Stimulated activated CD4-positive, alpha-beta T cell treated with anti-CD3 and anti-CD28 coated beads, Interleukin-15, amount 100 ng/mL, for 1 hour (primary cell): ENCODE measurements around the gene CD27.
"Not testable (repeated sequence)": the region's sequence is repeated elsewhere in the genome, so short reads cannot be mapped to it uniquely, and the experiment has no call there.

Source experiments
- DNase-seq, 2 donors: peaks; one replicate each; pipeline ENCODE4 v3.0.0-alpha.2; 2020; ENCODE audit warnings: low read depth in 1 of 2, low spot score in 1 of 2

Gene CD27

DNA sequence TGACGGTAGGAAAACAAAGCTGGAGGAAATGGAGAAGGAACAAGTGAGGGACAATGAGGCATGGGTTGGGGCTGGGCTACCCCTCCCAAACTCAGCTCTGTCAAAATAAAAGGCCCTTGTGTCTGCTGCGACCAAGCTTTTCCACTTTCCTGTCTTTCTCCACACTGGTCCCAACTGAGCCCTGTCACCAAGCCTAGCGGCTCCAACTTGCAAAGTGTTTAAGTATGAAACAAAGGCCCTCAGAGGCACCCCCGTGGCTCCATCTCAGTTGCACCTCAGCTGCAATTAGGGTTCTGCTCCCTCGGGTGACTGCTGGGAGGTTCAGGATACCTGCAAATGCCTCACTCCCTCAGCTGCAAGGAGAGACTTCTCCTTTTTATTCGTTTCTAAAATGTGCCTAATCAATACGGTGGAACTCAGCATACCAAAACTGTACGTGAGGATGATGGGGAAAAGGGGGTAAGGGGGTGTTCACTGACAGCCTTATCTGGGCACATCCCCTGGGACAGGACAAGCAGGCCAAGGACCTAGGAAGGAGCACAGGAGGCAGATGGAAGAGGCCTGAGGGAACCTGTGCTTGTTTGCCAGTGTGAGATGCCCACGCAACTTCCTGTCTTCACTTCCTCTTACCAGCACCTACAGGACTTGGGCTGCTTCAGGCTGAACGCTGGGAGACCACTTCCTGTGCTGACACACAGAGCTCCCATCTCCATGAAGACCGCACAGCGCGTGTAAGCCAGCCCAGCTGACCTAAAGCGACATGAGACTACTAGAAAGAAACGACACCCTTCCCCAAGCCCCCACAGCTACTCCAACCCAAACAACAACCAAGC, 16.9 kb downstream of the CD27 start:
- DNase-seq: peak; percentile 45 to 62

- DNase-seq: no peak
Measured at GRCh38 chr12:6462234-6462995, 17.7 kb downstream of the CD27 start.

- no peak for DNase-seq
Measured at GRCh38 chr12:6463216-6463615, 18.5 kb downstream of the CD27 start.

GRCh38 chr12:6463858-6464257, 19.1 kb downstream of the CD27 start:
- no peak for DNase-seq

DNA sequence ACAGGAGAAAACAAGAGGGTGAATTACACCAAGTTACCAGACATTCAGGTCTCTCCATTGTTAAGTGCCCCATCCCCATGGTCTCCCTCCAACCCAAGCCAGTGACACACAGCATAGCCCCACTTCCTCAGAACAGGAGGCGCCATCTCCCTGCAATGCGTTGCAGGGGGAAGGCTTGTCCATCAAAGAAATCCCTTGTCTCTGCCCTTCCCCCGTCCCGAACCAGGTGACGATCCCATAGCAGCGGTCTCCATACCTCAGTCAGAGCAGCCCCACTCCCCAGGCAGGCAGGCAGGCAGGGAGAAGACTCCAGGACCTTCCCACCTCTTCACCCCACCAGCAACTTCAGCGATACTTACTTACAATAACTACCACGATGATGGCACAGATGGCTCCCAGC, 19.8 kb downstream of the CD27 start:
- no peak for DNase-seq

DNA sequence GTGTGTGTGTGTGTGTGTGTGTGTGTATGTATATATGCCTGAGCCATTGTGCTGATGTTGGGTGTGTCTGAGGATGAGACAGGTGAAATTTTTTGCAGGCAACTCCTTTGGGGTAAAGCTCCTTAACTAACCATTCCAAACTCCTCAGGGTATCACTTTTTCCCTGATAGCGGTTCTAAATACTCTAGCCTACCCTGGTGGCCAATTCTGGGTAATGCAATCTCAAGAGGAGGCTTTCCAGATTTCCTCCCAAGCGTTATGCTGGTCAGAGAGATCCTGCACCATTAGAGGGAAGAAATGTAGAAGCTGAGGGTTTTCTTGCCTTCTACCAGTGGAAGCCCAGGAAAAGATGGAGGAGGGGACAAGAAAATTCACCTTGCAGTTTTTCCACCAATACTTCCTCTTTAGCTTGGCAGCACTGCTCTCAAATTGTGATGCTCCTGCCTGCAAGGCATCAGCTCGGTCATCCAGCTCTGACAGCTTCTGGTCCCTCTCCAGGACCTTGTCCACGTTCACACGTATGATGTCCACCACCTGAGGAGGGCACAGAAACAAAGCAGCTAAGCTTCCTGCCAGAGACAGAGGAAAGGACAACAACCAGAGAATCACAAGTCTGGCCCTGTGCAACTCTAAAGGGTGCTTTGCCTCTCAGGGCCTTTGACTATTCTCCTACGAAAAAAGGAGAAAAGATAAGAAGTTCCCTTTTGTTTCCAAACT, 20.9 kb downstream of the CD27 start:
- no peak for DNase-seq

GRCh38 chr12:6466184-6466573, 21.4 kb downstream of the CD27 start:
- DNase-seq: no peak

DNA sequence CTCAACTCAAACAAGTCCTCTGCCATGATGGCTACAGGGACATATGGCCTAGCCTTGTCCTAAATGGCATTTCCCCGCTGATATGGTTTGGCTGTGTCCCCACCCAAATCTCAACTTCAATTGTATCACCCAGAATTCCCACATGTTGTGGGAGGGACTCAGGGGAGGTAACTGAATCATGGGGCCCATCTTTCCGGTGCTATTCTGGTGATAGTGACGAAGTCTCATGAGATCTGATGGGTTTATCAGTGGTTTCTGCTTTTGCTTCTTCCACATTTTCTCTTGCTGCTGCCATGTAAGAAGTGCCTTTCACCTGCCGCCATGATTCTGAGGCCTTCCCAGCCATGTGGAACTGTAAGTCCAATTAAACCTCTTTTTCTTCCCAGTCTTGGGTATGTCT, 22.0 kb downstream of the CD27 start:
- DNase-seq: not testable (repeated sequence)

- DNase-seq: not testable (repeated sequence)
Measured at GRCh38 chr12:6467571-6468282, 23.0 kb downstream of the CD27 start.

GRCh38 chr12:6468283-6468575, 23.5 kb downstream of the CD27 start:
- DNase-seq: no peak

DNA sequence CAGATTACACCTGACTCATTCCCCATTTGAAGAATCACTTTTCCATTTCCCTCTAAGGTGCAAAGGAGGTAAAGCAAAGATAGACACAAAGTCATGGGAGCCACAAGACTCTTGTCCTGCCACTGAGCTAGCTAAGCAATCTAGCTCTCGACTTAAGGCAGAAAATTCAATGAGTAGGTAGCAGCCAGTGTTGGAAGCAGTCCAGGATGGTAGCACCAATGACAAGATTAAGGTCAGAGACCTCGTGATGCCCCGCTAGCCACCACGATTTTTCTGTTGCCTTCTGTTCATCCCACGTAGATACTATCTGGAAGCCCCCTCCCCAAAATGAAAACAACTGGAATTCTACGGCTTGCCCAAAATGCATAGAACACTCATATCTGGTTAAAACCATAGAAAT, 24.3 kb downstream of the CD27 start:
- no peak for DNase-seq

GRCh38 chr12:6469609-6470374, 25.0 kb downstream of the CD27 start:
- DNase-seq: no peak

DNA sequence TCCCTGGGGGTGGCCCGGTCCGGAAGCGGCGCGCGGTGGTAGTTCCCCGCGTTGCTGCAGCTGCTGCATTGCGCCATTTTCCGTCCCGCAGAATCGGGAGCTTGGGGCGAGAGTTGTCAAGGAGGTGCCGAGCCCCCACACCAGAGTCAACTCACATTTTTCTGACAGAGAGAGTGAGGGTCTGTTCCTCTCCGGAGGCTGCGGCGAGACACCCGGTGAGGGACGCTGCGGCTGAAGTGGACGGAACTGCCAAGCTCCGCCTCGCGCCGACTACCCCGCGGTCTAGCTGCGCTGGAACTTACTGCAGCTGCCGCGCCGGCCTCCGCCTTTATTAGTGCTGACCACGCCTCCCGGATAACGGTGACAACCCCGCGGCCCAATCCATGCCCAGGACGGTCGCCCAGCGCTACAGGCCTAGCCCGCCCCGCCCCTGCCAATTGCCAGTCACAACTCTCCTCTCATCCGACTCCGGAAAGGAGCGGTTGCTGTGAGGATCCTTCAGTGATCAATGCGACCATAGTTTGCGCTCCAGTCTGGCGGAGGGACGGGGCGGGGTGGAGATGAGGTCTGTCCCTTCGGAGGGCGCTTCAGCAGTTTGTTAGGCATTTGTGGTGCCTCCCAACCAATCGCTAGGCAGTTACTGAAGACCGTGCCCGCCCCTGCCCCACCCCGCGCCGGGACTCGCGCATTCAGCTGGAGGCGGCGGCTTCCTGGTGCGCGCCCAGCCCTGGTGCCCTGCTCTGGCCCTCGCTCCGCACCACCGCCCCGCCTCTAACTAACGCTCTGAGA, 25.8 kb downstream of the CD27 start, which contains the start of gene VAMP1:
VAMP1 (minus strand) TSS at position 303 of the 789 bp plus-strand sequence; CDS start at position 157, 146 bp downstream.
- DNase-seq: peak; percentile 92 to 93

- no peak for DNase-seq
Measured at GRCh38 chr12:6471989-6472360, 27.2 kb downstream of the CD27 start.

- no peak for DNase-seq
Measured at GRCh38 chr12:6472491-6472890, 27.7 kb downstream of the CD27 start.

DNA sequence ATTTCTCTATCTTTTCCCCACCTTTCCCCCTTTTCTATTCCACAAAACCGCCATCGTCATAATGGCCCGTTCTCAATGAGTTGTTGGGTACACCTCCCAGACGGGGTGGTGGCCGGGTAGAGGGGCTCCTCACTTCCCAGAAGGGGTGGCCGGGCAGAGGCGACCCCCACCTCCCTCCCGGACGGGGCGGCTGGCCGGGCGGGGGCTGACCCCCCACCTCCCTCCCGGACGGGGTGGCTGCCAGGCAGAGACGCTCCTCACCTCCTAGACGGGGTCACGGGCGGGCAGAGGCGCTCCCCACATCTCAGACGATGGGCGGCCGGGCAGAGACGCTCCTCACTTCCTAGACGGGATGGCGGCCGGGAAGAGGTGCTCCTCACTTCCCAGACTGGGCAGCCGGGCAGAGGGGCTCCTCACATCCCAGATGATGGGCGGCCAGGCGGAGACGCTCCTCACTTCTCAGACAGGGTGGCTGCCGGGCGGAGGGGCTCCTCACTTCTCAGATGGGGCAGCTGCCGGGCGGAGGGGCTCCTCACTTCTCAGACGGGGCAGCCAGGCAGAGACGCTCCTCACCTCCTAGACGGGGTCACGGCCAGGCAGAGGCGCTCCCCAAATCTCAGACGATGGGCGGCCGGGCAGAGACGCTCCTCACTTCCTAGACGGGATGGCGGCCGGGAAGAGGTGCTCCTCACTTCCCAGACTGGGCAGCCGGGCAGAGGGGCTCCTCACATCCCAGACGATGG, 30.6 kb downstream of the CD27 start:
- not testable (repeated sequence) for DNase-seq

DNA sequence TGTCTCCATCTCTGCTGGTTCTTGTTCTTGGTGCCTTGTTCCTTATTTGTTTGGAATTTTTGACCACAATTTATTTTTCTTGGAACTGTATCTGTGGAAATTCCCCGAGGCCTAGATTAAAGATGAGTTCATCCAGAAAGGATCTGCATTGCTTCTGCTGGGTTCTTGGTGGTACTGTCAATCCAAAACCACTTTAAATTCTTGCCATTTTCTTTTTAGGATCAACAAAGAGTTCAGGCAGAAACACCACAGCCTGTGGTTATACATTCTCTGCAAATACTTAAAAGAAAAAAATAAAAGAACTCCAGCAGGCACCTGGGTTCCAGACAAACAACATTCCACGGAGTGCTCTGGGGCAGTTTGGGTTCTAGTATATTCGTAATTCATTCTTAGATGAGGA, 31.7 kb downstream of the CD27 start:
- DNase-seq: no peak

DNA sequence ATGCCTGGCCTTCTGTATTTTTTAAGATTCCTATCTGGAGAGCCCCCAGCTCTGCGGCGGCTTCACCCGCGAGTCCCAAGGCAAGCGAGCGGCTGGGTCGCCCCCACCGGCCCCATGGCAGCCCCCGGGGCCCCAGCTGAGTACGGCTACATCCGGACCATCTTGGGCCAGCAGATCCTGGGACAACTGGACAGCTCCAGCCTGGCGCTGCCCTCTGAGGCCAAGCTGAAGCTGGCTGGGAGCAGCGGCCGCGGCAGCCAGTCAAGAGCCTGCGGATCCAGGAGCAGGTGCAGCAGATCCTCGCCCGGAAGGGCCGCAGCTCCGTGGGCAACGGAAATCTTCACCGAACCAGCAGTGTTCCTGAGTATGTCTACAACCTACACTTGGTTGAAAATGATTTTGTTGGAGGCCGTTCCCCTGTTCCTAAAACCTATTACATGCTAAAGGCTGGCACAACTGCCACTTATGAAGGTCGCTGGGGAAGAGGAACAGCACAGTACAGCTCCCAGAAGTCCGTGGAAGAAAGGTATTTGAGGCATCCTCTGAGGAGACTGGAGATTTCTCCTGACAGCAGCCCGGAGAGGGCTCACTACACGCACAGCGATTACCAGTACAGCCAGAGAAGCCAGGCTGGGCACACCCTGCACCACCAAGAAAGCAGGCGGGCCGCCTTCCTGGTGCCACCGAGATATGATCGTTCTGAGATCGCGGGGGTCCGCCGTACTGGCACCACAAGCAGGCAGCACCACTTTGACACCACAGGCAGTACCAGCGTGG, 33.0 kb downstream of the CD27 start:
- DNase-seq: not testable (repeated sequence)
